NCI-H1930 (cell line): ENCODE data around the gene PRICKLE2.

Experiments used
- DNase-seq, 2 experiments: peaks; one replicate each; lab custom pipeline; 2025; lab: John Stamatoyannopoulos, UW

The PRICKLE2 gene

GRCh38 chr3:64188810-64189560 is 36.3 kb downstream of the PRICKLE2 start:
- DNase-seq = no peak

- no peak for DNase-seq
These were observed 38.0 kb downstream of the PRICKLE2 start for GRCh38 chr3:64187065-64187959.

- no peak for DNase-seq
These were observed 38.6 kb downstream of the PRICKLE2 start for GRCh38 chr3:64186667-64187064.

GRCh38 chr3:64185436-64185835 is 39.8 kb downstream of the PRICKLE2 start:
- DNase-seq = no peak

GRCh38 chr3:64184621-64185020 is 40.6 kb downstream of the PRICKLE2 start:
- no peak for DNase-seq

- DNase-seq = no peak
These were observed 45.4 kb downstream of the PRICKLE2 start for GRCh38 chr3:64179860-64180259.

- DNase-seq = no peak
These were observed 46.0 kb downstream of the PRICKLE2 start for GRCh38 chr3:64179249-64179648.

- DNase-seq = no peak
These were observed 46.8 kb downstream of the PRICKLE2 start for GRCh38 chr3:64178419-64178818.

- DNase-seq = no peak
These were observed 48.7 kb downstream of the PRICKLE2 start for GRCh38 chr3:64176461-64176996.

GRCh38 chr3:64174328-64174727 is 50.9 kb downstream of the PRICKLE2 start:
- no peak for DNase-seq

GRCh38 chr3:64173563-64173962 is 51.7 kb downstream of the PRICKLE2 start:
- no peak for DNase-seq

- no peak for DNase-seq
These were observed 55.0 kb downstream of the PRICKLE2 start for GRCh38 chr3:64170270-64170669.

- no peak for DNase-seq
These were observed 57.4 kb downstream of the PRICKLE2 start for GRCh38 chr3:64167868-64168267.

- no peak for DNase-seq
These were observed 57.9 kb downstream of the PRICKLE2 start for GRCh38 chr3:64167351-64167750.

GRCh38 chr3:64166584-64167162 is 58.6 kb downstream of the PRICKLE2 start:
- no peak for DNase-seq

- DNase-seq = no peak
These were observed 60.9 kb downstream of the PRICKLE2 start for GRCh38 chr3:64164349-64164748.

- no peak for DNase-seq
These were observed 61.5 kb downstream of the PRICKLE2 start for GRCh38 chr3:64163755-64164148.

GRCh38 chr3:64163019-64163754 is 62.1 kb downstream of the PRICKLE2 start:
- no peak for DNase-seq

GRCh38 chr3:64161481-64161952 is 63.7 kb downstream of the PRICKLE2 start:
- peak; percentile 73 to 75 for DNase-seq

- no peak for DNase-seq
These were observed 65.1 kb downstream of the PRICKLE2 start for GRCh38 chr3:64160000-64160695.

- no peak for DNase-seq
These were observed 66.9 kb downstream of the PRICKLE2 start for GRCh38 chr3:64158334-64158733.
